ENCODE results near the gene FMN1.
A peak's percentile ranks its signal among the peaks of the same experiment; 100 is the strongest.

FMN1 gene

GRCh38 chr15:33168444-33168843 is 26.1 kb downstream of the FMN1 start:
- Histone ChIP-seq H3K18ac (ENCODE audit: low read length) (no peak overlapping the region), H2BK120ac (ENCODE audit: insufficient read depth, low read length, poor library complexity) (no peak overlapping the region), H2BK5ac (ENCODE audit: low read depth, low read length, poor library complexity) (no peak overlapping the region), H3K14ac (ENCODE audit: low read length) (no peak overlapping the region), H3K9ac (ENCODE audit: low read length) (no peak overlapping the region), H3K4me1 (ENCODE audit: control insufficient read depth in 1 of 2, insufficient read depth in 2 of 2, low read length in 2 of 2) (no peaks in the 10 kb centered on the region), H3K4ac (ENCODE audit: low read depth, low read length) (no peak overlapping the region), H3K23ac (ENCODE audit: low read length) (no peak overlapping the region), H3K79me2 (ENCODE audit: control insufficient read depth, insufficient read depth, low read length, poor library complexity) (no peaks in the 10 kb centered on the region), H3K27me3 (ENCODE audit: insufficient read depth, low read length) (no peaks in the 10 kb centered on the region), H3K4me2 (ENCODE audit: low read length) (no peak overlapping the region), H4K8ac (ENCODE audit: low read depth, low read length) (no peak overlapping the region), H3K79me1 (ENCODE audit: low read length) (no peaks in the 10 kb centered on the region), H3K4me3 (ENCODE audit: low read depth, low read length) (no peak overlapping the region), H2BK12ac (ENCODE audit: low read length) (no peak overlapping the region), H3K27ac (ENCODE audit: low read depth, low read length) (no peak overlapping the region), H3K9me3 (ENCODE audit: insufficient read depth, low read depth, low read length) (no peaks in the 10 kb centered on the region), H3K36me3 (ENCODE audit: control insufficient read depth in 1 of 2, insufficient read depth in 2 of 2, low read length in 2 of 2) (no peaks in the 10 kb centered on the region), H4K12ac (ENCODE audit: low read depth, low read length) (no peak overlapping the region), H2AFZ (ENCODE audit: insufficient read depth, low read length, poor library complexity) (no peak overlapping the region), H2AK5ac (ENCODE audit: low read length) (no peak overlapping the region), H4K91ac (ENCODE audit: low read depth, low read length) (no peak overlapping the region)
- WGBS (ENCODE audit: extremely low coverage, insufficient coverage, insufficient read length), result no CpG with 5 or more reads among the region's 2 CpGs
- no peak for DNase-seq

GRCh38 chr15:33163816-33164215 is 30.7 kb downstream of the FMN1 start:
- H4K91ac ChIP-seq (ENCODE audit: low read depth, low read length), result no peak overlapping the region
- no CpG with 5 or more reads among the region's 3 CpGs for WGBS (ENCODE audit: extremely low coverage, insufficient coverage, insufficient read length)
- no peak for DNase-seq
- no peak overlapping the region for H3K4me3 ChIP-seq (ENCODE audit: low read depth, low read length)
- peaks cover 3 to 10% of the 10 kb centered on the region in 2 experiments for H3K4me1 ChIP-seq (ENCODE audit: control insufficient read depth in 1 of 2, insufficient read depth in 2 of 2, low read length in 2 of 2)
- peaks cover 12% of the 10 kb centered on the region for H3K79me1 ChIP-seq (ENCODE audit: low read length)
- H3K23ac ChIP-seq (ENCODE audit: low read length), result no peak overlapping the region
- H3K18ac ChIP-seq (ENCODE audit: low read length), result no peak overlapping the region
- no peaks in the 10 kb centered on the region for H3K36me3 ChIP-seq (ENCODE audit: control insufficient read depth in 1 of 2, insufficient read depth in 2 of 2, low read length in 2 of 2)
- no peak overlapping the region for H3K9ac ChIP-seq (ENCODE audit: low read length)
- H2BK5ac ChIP-seq (ENCODE audit: low read depth, low read length, poor library complexity), result no peak overlapping the region
- no peak overlapping the region for H4K8ac ChIP-seq (ENCODE audit: low read depth, low read length)
- no peak overlapping the region for H4K12ac ChIP-seq (ENCODE audit: low read depth, low read length)
- no peak overlapping the region for H2BK12ac ChIP-seq (ENCODE audit: low read length)
- no peak overlapping the region for H2AK5ac ChIP-seq (ENCODE audit: low read length)
- H2BK120ac ChIP-seq (ENCODE audit: insufficient read depth, low read length, poor library complexity), result no peak overlapping the region
- H3K27me3 ChIP-seq (ENCODE audit: insufficient read depth, low read length), result no peaks in the 10 kb centered on the region
- no peak overlapping the region for H3K4ac ChIP-seq (ENCODE audit: low read depth, low read length)
- no peak overlapping the region for H3K14ac ChIP-seq (ENCODE audit: low read length)
- H3K79me2 ChIP-seq (ENCODE audit: control insufficient read depth, insufficient read depth, low read length, poor library complexity), result no peaks in the 10 kb centered on the region
- H3K27ac ChIP-seq (ENCODE audit: low read depth, low read length), result no peak overlapping the region
- no peaks in the 10 kb centered on the region for H3K9me3 ChIP-seq (ENCODE audit: insufficient read depth, low read depth, low read length)
- no peak overlapping the region for H3K4me2 ChIP-seq (ENCODE audit: low read length)
- H2AFZ ChIP-seq (ENCODE audit: insufficient read depth, low read length, poor library complexity), result no peak overlapping the region

- H2BK12ac ChIP-seq (ENCODE audit: low read length), result peak overlapping the region; percentile 51
- no peak overlapping the region for H3K4ac ChIP-seq (ENCODE audit: low read depth, low read length)
- H3K14ac ChIP-seq (ENCODE audit: low read length), result peak overlapping the region; percentile 42
- H3K18ac ChIP-seq (ENCODE audit: low read length), result peak overlapping the region; percentile 17
- H3K23ac ChIP-seq (ENCODE audit: low read length), result no peak overlapping the region
- H3K9me3 ChIP-seq (ENCODE audit: insufficient read depth, low read depth, low read length), result no peaks in the 10 kb centered on the region
- H4K8ac ChIP-seq (ENCODE audit: low read depth, low read length), result no peak overlapping the region
- no peaks in the 10 kb centered on the region for H3K79me2 ChIP-seq (ENCODE audit: control insufficient read depth, insufficient read depth, low read length, poor library complexity)
- peaks cover 20% of the 10 kb centered on the region for H3K79me1 ChIP-seq (ENCODE audit: low read length)
- no peaks in the 10 kb centered on the region for H3K27me3 ChIP-seq (ENCODE audit: insufficient read depth, low read length)
- peak overlapping the region; percentile 77 for H2BK5ac ChIP-seq (ENCODE audit: low read depth, low read length, poor library complexity)
- peak overlapping the region; percentile 79 for H4K91ac ChIP-seq (ENCODE audit: low read depth, low read length)
- peak overlapping the region; percentile 52 for H2BK120ac ChIP-seq (ENCODE audit: insufficient read depth, low read length, poor library complexity)
- no peak overlapping the region for H3K4me2 ChIP-seq (ENCODE audit: low read length)
- DNase-seq, result no peak
- no peak overlapping the region for H3K4me3 ChIP-seq (ENCODE audit: low read depth, low read length)
- no CpG with 5 or more reads among the region's 3 CpGs for WGBS (ENCODE audit: extremely low coverage, insufficient coverage, insufficient read length)
- no peak overlapping the region for H3K9ac ChIP-seq (ENCODE audit: low read length)
- H3K27ac ChIP-seq (ENCODE audit: low read depth, low read length), result peak overlapping the region; percentile 61
- H4K12ac ChIP-seq (ENCODE audit: low read depth, low read length), result no peak overlapping the region
- no peaks in the 10 kb centered on the region for H3K36me3 ChIP-seq (ENCODE audit: control insufficient read depth in 1 of 2, insufficient read depth in 2 of 2, low read length in 2 of 2)
- H2AK5ac ChIP-seq (ENCODE audit: low read length), result no peak overlapping the region
- H2AFZ ChIP-seq (ENCODE audit: insufficient read depth, low read length, poor library complexity), result no peak overlapping the region
- peaks cover 3 to 15% of the 10 kb centered on the region in 2 experiments for H3K4me1 ChIP-seq (ENCODE audit: control insufficient read depth in 1 of 2, insufficient read depth in 2 of 2, low read length in 2 of 2)
Observed at GRCh38 chr15:33161209-33161608, 33.3 kb downstream of the FMN1 start.

GRCh38 chr15:33160581-33161165 is 33.8 kb downstream of the FMN1 start:
- peaks cover 20% of the 10 kb centered on the region for H3K79me1 ChIP-seq (ENCODE audit: low read length)
- H2AK5ac ChIP-seq (ENCODE audit: low read length), result no peak overlapping the region
- no peak overlapping the region for H3K14ac ChIP-seq (ENCODE audit: low read length)
- H2BK12ac ChIP-seq (ENCODE audit: low read length), result no peak overlapping the region
- no peaks in the 10 kb centered on the region for H3K27me3 ChIP-seq (ENCODE audit: insufficient read depth, low read length)
- no peak overlapping the region for H3K18ac ChIP-seq (ENCODE audit: low read length)
- H2AFZ ChIP-seq (ENCODE audit: insufficient read depth, low read length, poor library complexity), result no peak overlapping the region
- no peaks in the 10 kb centered on the region for H3K79me2 ChIP-seq (ENCODE audit: control insufficient read depth, insufficient read depth, low read length, poor library complexity)
- H3K4ac ChIP-seq (ENCODE audit: low read depth, low read length), result no peak overlapping the region
- peak overlapping the region; percentile 91 for H3K27ac ChIP-seq (ENCODE audit: low read depth, low read length)
- no peak for DNase-seq
- no peak overlapping the region for H4K91ac ChIP-seq (ENCODE audit: low read depth, low read length)
- no peak overlapping the region for H3K4me3 ChIP-seq (ENCODE audit: low read depth, low read length)
- no CpG with 5 or more reads among the region's 5 CpGs for WGBS (ENCODE audit: extremely low coverage, insufficient coverage, insufficient read length)
- H3K9ac ChIP-seq (ENCODE audit: low read length), result no peak overlapping the region
- no peaks in the 10 kb centered on the region for H3K36me3 ChIP-seq (ENCODE audit: control insufficient read depth in 1 of 2, insufficient read depth in 2 of 2, low read length in 2 of 2)
- peaks cover 4 to 16% of the 10 kb centered on the region in 2 experiments for H3K4me1 ChIP-seq (ENCODE audit: control insufficient read depth in 1 of 2, insufficient read depth in 2 of 2, low read length in 2 of 2)
- no peak overlapping the region for H2BK120ac ChIP-seq (ENCODE audit: insufficient read depth, low read length, poor library complexity)
- H3K4me2 ChIP-seq (ENCODE audit: low read length), result no peak overlapping the region
- no peak overlapping the region for H4K8ac ChIP-seq (ENCODE audit: low read depth, low read length)
- H3K9me3 ChIP-seq (ENCODE audit: insufficient read depth, low read depth, low read length), result no peaks in the 10 kb centered on the region
- no peak overlapping the region for H2BK5ac ChIP-seq (ENCODE audit: low read depth, low read length, poor library complexity)
- no peak overlapping the region for H4K12ac ChIP-seq (ENCODE audit: low read depth, low read length)
- H3K23ac ChIP-seq (ENCODE audit: low read length), result no peak overlapping the region
